ENCODE data around the gene DLGAP1. TPM values are rescaled to one million over a fixed set of nuclear protein-coding genes. Genes with fewer than 3 reads are reported as not detected.

DLGAP1 gene
- total RNA-seq, 1 experiment from 2014 or later, result 23.0 TPM

- H3K36me3 Mint-ChIP-seq, result peaks cover 33% of the 10 kb centered on the region
- H3K27ac Mint-ChIP-seq, result no peak overlapping the region
- H3K4me3 Mint-ChIP-seq, result no peak overlapping the region
- ChIA-PET POLR2A (no interaction called here), CTCF (no interaction called here)
- peaks cover 18% of the 10 kb centered on the region for H3K4me1 Mint-ChIP-seq
- no peak for TF ChIP-seq TEAD1 (CRISPR knock-in tag; IDR thresholded peaks at IDR 0.05)
- no peak for TF ChIP-seq ZNF423 (CRISPR knock-in tag; IDR thresholded peaks at IDR 0.05)
- no peak for TF ChIP-seq ARID4B (CRISPR knock-in tag; IDR thresholded peaks at IDR 0.05; ENCODE audit: borderline replicate concordance)
- TF ChIP-seq GABPB1 (CRISPR knock-in tag; IDR thresholded peaks at IDR 0.05), result no peak
- no peak for TF ChIP-seq PRDM15 (CRISPR knock-in tag; IDR thresholded peaks at IDR 0.05)
- TF ChIP-seq USF2 (CRISPR knock-in tag; IDR thresholded peaks at IDR 0.05), result no peak
- no peak for TF ChIP-seq HMGXB4 (CRISPR knock-in tag; IDR thresholded peaks at IDR 0.05)
- TF ChIP-seq OVOL2 (CRISPR knock-in tag; IDR thresholded peaks at IDR 0.05; ENCODE audit: borderline replicate concordance), result no peak
- TF ChIP-seq MLX (CRISPR knock-in tag; IDR thresholded peaks at IDR 0.05), result no peak
- no peak for TF ChIP-seq HMGA2 (CRISPR knock-in tag; IDR thresholded peaks at IDR 0.05)
- TF ChIP-seq TP53 (CRISPR knock-in tag; IDR thresholded peaks at IDR 0.05), result no peak
- no peak for TF ChIP-seq SOX15 (CRISPR knock-in tag; IDR thresholded peaks at IDR 0.05)
- TF ChIP-seq ZNF281 (CRISPR knock-in tag; IDR thresholded peaks at IDR 0.05), result no peak
- no peak for TF ChIP-seq ATF6 (CRISPR knock-in tag; IDR thresholded peaks at IDR 0.05)
- no peak for TF ChIP-seq ATF1 (CRISPR knock-in tag; IDR thresholded peaks at IDR 0.05)
- TF ChIP-seq ATF3 (CRISPR knock-in tag; conservative IDR thresholded peaks at IDR 0.05), result no peak
- no peak for TF ChIP-seq EMX1 (CRISPR knock-in tag; IDR thresholded peaks at IDR 0.05)
- no peak for TF ChIP-seq PREB (CRISPR knock-in tag; IDR thresholded peaks at IDR 0.05; ENCODE audit: borderline replicate concordance)
- DNase-seq (ENCODE audit: low spot score) (no peak), ATAC-seq (no peak)
- no peaks in the 10 kb centered on the region for H3K27me3 Mint-ChIP-seq (ENCODE audit: low read depth)
- H3K9me3 Mint-ChIP-seq, result peaks cover 28% of the 10 kb centered on the region
These were observed 352.2 kb downstream of the DLGAP1 start for GRCh38 chr18:4102901-4103300.

Measured in WTC11 (cell line).